Brain microvascular endothelial cell (primary cell): Measurements from ENCODE around the gene VWF.
A peak's percentile ranks its signal among the peaks of the same experiment; 100 is the strongest.

ENCODE experiments used
- DNase-seq: peaks from one replicate; pipeline ENCODE4 v3.0.0-alpha.2; 2020
- H3K27ac ChIP-seq: fragments of 250-450 bp; sonication (Bioruptor Pico); 2 replicates; pipeline ENCODE4 v1.5.1; 2020; ENCODE audit warnings: mild to moderate bottlenecking, moderate library complexity
- H3K27me3 ChIP-seq: fragments of 250-450 bp; sonication (Bioruptor Pico); replicated peaks from 2 replicates; pipeline ENCODE4 v1.5.1; 2020; ENCODE audit warnings: mild to moderate bottlenecking
- H3K36me3 ChIP-seq: fragments of 250-450 bp; sonication (Bioruptor Pico); replicated peaks from 2 replicates; pipeline ENCODE4 v1.5.1; 2020; ENCODE audit warnings: mild to moderate bottlenecking
- H3K4me3 ChIP-seq: 2 replicates; pipeline ENCODE4 v1.5.1; 2011; ENCODE audit warnings: low read depth, mild to moderate bottlenecking, control low read depth, low read length, moderate library complexity
- in situ Hi-C: cut with HindIII; loops from 2 replicates; pipeline ENCODE4 v1.10.0; 2017; ENCODE audit warnings: low sequenced_read_pairs, low pct_ligation_motif_present
- TF ChIP-seq, protein P1 (sequence below): IDR thresholded peaks from 2 replicates; pipeline ENCODE4 v1.5.1; 2011; ENCODE audit warnings: low read depth, mild to moderate bottlenecking, moderate library complexity, low read length, control low read depth, inconsistent platforms; ENCODE audit errors: missing control alignments

VWF gene

DNA sequence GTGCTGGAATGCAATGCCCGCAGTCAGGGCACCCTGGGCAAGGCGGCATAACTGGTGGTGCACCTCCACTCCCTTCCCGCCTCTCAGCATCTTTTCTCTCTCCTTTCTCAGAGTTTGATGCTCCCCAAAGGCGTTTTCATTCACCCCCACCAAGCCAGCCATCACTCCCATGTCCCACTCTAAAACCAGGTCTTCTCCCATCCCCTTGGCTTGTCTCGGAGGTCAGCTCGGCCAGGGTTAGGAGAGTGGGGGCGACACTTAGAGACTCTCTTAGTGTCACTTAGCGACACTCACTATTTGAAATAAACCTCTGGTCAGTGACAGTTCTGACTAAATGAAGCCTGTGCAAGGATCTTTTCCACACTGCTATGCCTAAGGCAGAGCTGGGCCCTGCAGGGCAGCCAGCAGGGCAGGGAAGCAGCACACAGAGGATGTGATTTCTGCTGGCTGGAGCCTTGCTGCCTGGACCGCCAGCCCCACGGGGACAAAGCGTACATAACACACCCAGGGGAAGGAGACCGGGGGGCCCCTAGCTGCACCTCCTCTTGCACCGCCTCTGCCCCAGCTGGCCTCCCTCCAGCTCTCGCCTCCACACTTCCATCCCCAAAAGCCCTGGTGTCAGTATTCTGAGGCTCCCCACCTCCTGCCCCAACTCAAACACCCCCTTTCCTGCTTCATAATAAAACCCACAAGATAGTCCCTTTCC, 64.5 kb downstream of the VWF start:
- no peak for DNase-seq
- TF ChIP-seq, protein P1, sequence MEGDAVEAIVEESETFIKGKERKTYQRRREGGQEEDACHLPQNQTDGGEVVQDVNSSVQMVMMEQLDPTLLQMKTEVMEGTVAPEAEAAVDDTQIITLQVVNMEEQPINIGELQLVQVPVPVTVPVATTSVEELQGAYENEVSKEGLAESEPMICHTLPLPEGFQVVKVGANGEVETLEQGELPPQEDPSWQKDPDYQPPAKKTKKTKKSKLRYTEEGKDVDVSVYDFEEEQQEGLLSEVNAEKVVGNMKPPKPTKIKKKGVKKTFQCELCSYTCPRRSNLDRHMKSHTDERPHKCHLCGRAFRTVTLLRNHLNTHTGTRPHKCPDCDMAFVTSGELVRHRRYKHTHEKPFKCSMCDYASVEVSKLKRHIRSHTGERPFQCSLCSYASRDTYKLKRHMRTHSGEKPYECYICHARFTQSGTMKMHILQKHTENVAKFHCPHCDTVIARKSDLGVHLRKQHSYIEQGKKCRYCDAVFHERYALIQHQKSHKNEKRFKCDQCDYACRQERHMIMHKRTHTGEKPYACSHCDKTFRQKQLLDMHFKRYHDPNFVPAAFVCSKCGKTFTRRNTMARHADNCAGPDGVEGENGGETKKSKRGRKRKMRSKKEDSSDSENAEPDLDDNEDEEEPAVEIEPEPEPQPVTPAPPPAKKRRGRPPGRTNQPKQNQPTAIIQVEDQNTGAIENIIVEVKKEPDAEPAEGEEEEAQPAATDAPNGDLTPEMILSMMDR: no peak
- Histone ChIP-seq H3K36me3 (no peaks in the 10 kb centered on the region), H3K27me3 (no peaks in the 10 kb centered on the region), H3K27ac (no peak overlapping the region), H3K4me3 (no peak overlapping the region)
- in situ Hi-C loops: no loop called here

GRCh38 chr12:6059221-6059620, 65.2 kb downstream of the VWF start:
- Histone ChIP-seq H3K27ac (no peak overlapping the region), H3K4me3 (no peak overlapping the region), H3K27me3 (no peaks in the 10 kb centered on the region), H3K36me3 (no peaks in the 10 kb centered on the region)
- TF ChIP-seq, protein P1: no peak
- no peak for DNase-seq
- in situ Hi-C loops: no loop called here

DNA sequence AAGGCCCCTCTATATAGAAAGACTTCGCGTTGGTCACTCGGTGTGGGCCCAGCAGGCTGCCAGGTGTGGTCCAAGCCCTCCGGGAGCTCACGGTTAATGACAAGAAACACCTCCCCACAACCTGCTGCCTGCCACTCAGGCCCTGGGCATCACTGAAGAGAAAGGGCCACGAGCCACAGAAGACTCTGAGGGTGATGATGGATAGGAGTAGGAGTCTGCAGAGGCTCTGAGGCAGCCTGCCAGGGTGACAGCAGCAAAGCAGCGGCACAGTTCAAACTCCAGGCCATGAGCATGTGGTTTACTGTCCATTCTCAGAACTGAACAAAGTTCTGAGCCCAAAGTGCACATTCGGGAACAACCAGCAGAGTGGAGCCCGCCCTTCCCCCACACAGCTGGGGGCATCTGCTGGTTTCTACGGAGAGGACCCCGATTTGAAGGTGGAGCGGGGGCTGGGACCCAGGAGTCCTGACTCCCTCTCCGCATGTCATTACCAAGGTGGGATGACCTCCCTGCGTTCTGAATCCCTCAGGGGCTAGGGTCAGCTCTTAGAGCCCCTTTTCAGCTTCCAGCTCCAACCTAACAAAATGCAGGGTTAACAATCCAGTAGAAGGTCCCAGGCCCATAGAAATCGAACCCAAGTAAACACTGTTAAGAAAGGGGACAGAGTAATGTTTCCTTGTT, 65.8 kb downstream of the VWF start:
- TF ChIP-seq, protein P1: no peak
- in situ Hi-C loops: no loop called here
- DNase-seq: no peak
- H3K27me3 ChIP-seq: no peaks in the 10 kb centered on the region
- no peaks in the 10 kb centered on the region for H3K36me3 ChIP-seq
- H3K27ac ChIP-seq: no peak overlapping the region
- H3K4me3 ChIP-seq: no peak overlapping the region

GRCh38 chr12:6057700-6058099, 66.8 kb downstream of the VWF start:
- H3K27me3 ChIP-seq: no peaks in the 10 kb centered on the region
- in situ Hi-C loops: no loop called here
- H3K4me3 ChIP-seq: no peak overlapping the region
- DNase-seq: no peak
- H3K36me3 ChIP-seq: no peaks in the 10 kb centered on the region
- TF ChIP-seq, protein P1: peak; percentile 27
- no peak overlapping the region for H3K27ac ChIP-seq

GRCh38 chr12:6056406-6057240, 67.8 kb downstream of the VWF start:
- no peak overlapping the region for H3K4me3 ChIP-seq
- in situ Hi-C loops: no loop called here
- no peaks in the 10 kb centered on the region for H3K36me3 ChIP-seq
- H3K27me3 ChIP-seq: no peaks in the 10 kb centered on the region
- no peak overlapping the region for H3K27ac ChIP-seq
- no peak for DNase-seq
- TF ChIP-seq, protein P1: peak; percentile 64
